Mucosa of stomach (tissue), 1 donor: ENCODE data around the gene SMOC2.

Experiments used
- H3K27me3 ChIP-seq: one replicate; pipeline ENCODE4 v1.7.0; 2013; ENCODE audit warnings: mild to moderate bottlenecking, low read length; ENCODE audit not compliant: control insufficient read depth, insufficient read depth
- H3K36me3 ChIP-seq: one replicate; pipeline ENCODE4 v1.7.0; 2013; ENCODE audit warnings: low read length; ENCODE audit not compliant: control insufficient read depth, insufficient read depth
- H3K4me1 ChIP-seq: one replicate; pipeline ENCODE4 v1.7.0; 2013; ENCODE audit warnings: mild to moderate bottlenecking, low read length; ENCODE audit not compliant: control insufficient read depth, insufficient read depth
- H3K4me3 ChIP-seq: one replicate; pipeline ENCODE4 v1.7.0; 2013; ENCODE audit warnings: low read length
- H3K9ac ChIP-seq: one replicate; pipeline ENCODE4 v1.7.0; 2013; ENCODE audit warnings: mild to moderate bottlenecking, low read length, moderate library complexity
- H3K9me3 ChIP-seq: one replicate; pipeline ENCODE4 v1.7.0; 2013; ENCODE audit warnings: mild to moderate bottlenecking, low read length, moderate library complexity; ENCODE audit not compliant: control insufficient read depth
- donor health status: Pancreatic carcinoma.

The SMOC2 gene

DNA sequence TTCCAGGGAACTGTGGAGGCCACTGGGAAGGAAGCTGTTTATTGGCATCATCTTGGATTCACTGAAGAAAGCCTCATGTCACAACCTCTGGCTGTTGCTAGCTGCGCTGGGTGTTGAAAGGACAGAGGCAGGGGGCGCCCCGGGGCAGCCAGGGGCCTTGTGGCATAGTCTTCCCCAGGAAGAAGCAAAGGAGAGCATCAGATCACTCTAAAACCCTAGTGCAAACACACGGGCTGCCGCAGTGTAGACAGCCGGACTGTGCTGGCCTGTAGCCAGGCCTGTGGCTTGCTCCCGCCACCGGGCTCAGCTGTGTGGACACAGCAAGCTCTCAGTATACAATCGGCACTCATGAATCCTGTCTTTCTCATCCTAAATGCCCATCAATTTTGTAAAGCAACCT is 23.8 kb upstream of the SMOC2 start:
- H3K9ac ChIP-seq, result no peak overlapping the region

DNA sequence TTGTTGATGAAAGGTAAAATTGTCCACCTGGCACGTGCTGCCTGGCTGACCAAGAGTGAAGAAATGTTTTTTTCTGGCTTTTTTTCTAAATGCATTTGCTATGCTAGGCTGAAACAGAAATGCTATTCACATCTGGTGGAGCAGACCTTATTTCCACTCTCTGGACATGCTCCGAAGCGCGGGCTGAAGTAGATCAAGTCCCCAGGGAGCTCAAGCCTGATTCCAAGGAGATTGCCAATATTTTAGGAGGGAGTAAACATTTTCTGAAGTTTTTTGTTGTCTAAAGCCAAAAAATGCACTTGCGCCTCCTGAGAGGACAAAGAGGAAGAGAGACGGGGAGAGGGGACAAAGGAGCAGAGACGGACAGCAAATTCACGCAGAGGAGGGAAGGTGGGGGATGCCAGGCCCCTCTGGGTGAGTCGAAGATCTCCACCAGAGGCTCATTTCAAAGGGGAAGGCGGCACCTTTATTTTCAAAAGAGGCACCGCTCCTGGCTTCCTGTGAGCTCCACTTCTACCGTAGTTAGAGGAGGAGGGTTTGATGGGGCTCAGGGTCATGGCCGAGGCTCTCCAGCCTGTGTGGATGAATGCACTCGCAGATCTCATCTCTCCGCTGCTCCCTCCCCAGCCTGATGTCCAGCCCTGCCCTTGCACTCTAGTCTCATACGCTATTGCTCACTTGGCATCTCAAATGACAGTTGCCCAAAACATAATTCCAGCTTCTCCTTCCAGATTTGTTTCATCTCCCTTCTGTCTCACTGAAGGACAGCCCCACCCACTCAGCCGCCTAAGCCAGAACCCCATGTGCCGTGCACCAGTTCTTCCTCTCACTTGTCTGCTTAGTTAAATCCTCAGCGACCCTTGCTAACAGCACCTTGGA is 23.1 kb upstream of the SMOC2 start:
- Histone ChIP-seq H3K4me1 (no peaks in the 10 kb centered on the region), H3K9me3 (no peaks in the 10 kb centered on the region), H3K4me3 (no peak overlapping the region), H3K27me3 (peaks cover 2% of the 10 kb centered on the region), H3K9ac (no peak overlapping the region), H3K36me3 (no peaks in the 10 kb centered on the region)

More for the DNA sequence above, 23.8 kb upstream of the SMOC2 start:
- Histone ChIP-seq H3K36me3 (no peaks in the 10 kb centered on the region), H3K27me3 (peaks cover 2% of the 10 kb centered on the region), H3K4me1 (no peaks in the 10 kb centered on the region), H3K9me3 (no peaks in the 10 kb centered on the region), H3K4me3 (no peak overlapping the region)

DNA sequence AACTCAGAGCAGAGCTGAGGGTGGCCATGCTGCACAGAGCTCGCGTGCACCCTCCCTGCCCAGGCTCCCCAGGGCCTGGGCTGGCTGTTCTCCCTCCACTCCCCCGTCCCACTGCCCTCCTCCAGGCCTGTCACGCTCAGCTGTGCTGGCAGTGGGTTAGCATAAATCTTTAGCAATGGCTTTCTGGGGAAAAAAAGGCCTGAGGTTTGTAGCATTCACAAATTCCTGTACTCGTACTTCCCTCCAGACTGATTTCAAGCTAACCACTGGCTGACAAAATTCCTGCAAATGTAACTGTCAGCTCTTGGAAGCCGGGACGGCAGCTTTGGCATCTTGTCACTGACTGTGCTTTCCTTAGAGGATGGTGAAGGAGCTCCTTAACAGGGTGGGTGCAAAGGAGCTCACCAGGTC is 22.3 kb upstream of the SMOC2 start:
- Histone ChIP-seq H3K4me1 (no peaks in the 10 kb centered on the region), H3K4me3 (no peak overlapping the region), H3K27me3 (peaks cover 2% of the 10 kb centered on the region), H3K9ac (no peak overlapping the region), H3K9me3 (no peaks in the 10 kb centered on the region), H3K36me3 (no peaks in the 10 kb centered on the region)

GRCh38 chr6:168419569-168419968 is 21.4 kb upstream of the SMOC2 start:
- Histone ChIP-seq H3K9me3 (no peaks in the 10 kb centered on the region), H3K27me3 (peaks cover 2% of the 10 kb centered on the region), H3K9ac (no peak overlapping the region), H3K4me3 (no peak overlapping the region), H3K4me1 (no peaks in the 10 kb centered on the region), H3K36me3 (no peaks in the 10 kb centered on the region)

- no peaks in the 10 kb centered on the region for H3K9me3 ChIP-seq
- no peaks in the 10 kb centered on the region for H3K36me3 ChIP-seq
- H3K9ac ChIP-seq, result no peak overlapping the region
- no peak overlapping the region for H3K4me3 ChIP-seq
- no peaks in the 10 kb centered on the region for H3K4me1 ChIP-seq
- peaks cover 2% of the 10 kb centered on the region for H3K27me3 ChIP-seq
Observed at GRCh38 chr6:168420084-168420483, 20.9 kb upstream of the SMOC2 start.

GRCh38 chr6:168420706-168421105 is 20.3 kb upstream of the SMOC2 start:
- H3K27me3 ChIP-seq, result peaks cover 2% of the 10 kb centered on the region
- no peaks in the 10 kb centered on the region for H3K9me3 ChIP-seq
- no peak overlapping the region for H3K9ac ChIP-seq
- no peaks in the 10 kb centered on the region for H3K4me1 ChIP-seq
- no peaks in the 10 kb centered on the region for H3K36me3 ChIP-seq
- H3K4me3 ChIP-seq, result no peak overlapping the region

- Histone ChIP-seq H3K9ac (no peak overlapping the region), H3K27me3 (no peaks in the 10 kb centered on the region), H3K4me3 (no peak overlapping the region), H3K36me3 (no peaks in the 10 kb centered on the region), H3K4me1 (no peaks in the 10 kb centered on the region), H3K9me3 (no peaks in the 10 kb centered on the region)
Observed at GRCh38 chr6:168427184-168427583, 13.8 kb upstream of the SMOC2 start.

DNA sequence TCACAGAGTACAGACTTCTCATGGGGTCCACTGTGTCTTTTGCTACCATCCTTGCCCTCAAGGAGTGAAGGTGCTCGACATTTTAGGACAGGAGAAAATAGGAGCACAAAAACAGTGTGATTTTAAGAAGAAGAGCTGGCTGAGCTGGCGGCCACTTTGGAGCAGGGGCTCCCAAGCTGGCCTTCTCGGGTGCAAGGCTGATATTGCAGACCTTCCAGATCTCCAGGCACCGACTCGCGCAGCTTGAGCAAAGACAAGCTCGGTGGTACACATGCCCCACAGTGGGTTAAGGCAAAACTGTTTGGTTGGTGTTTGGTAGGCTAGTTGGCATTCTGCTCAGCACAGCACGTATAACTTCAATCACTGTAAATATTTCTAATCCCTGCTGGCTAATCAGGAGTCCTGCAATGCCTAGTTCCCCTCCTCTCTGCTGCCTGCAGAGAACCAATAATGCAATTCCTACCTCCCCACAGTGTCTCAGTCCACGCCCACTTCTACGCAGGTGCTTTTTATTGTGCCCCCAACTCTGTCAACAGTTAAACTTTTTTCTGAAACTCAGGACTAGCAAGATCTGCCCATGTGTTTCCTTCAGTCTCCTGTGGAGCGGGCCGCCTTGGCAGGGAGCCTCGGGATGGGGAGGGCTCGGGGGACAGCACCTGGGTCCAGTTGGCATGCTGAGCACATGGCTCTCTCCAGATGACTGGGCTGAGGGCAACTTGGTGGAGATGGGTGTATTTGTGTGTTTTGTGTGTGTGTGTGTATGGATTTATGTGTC is 12.7 kb upstream of the SMOC2 start:
- Histone ChIP-seq H3K27me3 (no peaks in the 10 kb centered on the region), H3K4me1 (no peaks in the 10 kb centered on the region), H3K4me3 (no peak overlapping the region), H3K9me3 (no peaks in the 10 kb centered on the region), H3K36me3 (no peaks in the 10 kb centered on the region), H3K9ac (no peak overlapping the region)

DNA sequence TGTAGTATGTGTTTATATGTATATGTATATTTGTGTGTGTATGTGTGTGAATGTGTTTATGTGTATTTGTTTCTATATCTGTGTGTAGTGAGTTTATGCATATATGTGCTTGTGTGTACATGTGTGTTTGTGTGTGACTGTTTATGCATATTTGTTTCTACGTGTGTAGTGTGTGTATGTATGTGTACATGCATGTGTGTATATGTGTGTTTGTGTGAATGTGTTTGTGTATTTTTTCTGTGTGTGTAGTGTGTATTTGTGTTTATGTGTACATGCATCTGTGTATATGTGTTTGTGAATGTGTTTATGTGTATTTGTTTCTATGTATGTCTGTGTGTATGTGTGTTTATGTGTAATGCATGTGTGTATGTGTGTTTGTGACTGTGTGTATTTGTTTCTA is 12.1 kb upstream of the SMOC2 start:
- no peaks in the 10 kb centered on the region for H3K9me3 ChIP-seq
- H3K4me3 ChIP-seq, result no peak overlapping the region
- no peak overlapping the region for H3K9ac ChIP-seq
- no peaks in the 10 kb centered on the region for H3K36me3 ChIP-seq
- no peaks in the 10 kb centered on the region for H3K27me3 ChIP-seq
- H3K4me1 ChIP-seq, result no peaks in the 10 kb centered on the region

- Histone ChIP-seq H3K4me3 (no peak overlapping the region), H3K9me3 (no peaks in the 10 kb centered on the region), H3K9ac (no peak overlapping the region), H3K36me3 (no peaks in the 10 kb centered on the region), H3K27me3 (no peaks in the 10 kb centered on the region), H3K4me1 (no peaks in the 10 kb centered on the region)
Observed at GRCh38 chr6:168432196-168432595, 8.8 kb upstream of the SMOC2 start.

DNA sequence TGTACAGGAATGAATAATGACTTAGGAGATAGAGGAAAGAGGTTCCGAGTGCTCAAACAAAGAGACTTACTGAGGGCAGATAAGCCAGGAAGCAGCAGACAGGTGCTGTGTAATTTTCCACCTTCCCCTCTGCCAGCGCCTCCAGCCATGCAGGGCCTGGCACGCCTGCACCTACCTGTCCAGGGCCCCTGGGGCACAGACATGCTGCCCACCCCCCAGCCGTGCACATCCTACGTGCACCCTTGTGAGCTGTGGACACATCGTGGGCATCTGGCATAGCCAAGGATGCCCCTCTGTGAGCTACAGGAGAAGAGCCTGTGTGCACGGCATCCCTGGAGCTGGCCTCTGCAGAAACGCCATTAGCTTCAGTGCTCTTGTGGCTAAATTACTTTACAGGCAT is 7.1 kb upstream of the SMOC2 start:
- Histone ChIP-seq H3K9ac (no peak overlapping the region), H3K36me3 (no peaks in the 10 kb centered on the region), H3K27me3 (peaks cover under 1% of the 10 kb centered on the region), H3K4me3 (no peak overlapping the region), H3K4me1 (no peaks in the 10 kb centered on the region), H3K9me3 (no peaks in the 10 kb centered on the region)

- H3K36me3 ChIP-seq, result no peaks in the 10 kb centered on the region
- no peaks in the 10 kb centered on the region for H3K4me1 ChIP-seq
- no peak overlapping the region for H3K4me3 ChIP-seq
- no peak overlapping the region for H3K9ac ChIP-seq
- H3K27me3 ChIP-seq, result peaks cover 7% of the 10 kb centered on the region
- no peaks in the 10 kb centered on the region for H3K9me3 ChIP-seq
Observed at GRCh38 chr6:168434505-168434904, 6.5 kb upstream of the SMOC2 start.
